ENCODE data around the gene MDFIC.

MDFIC gene

GRCh38 chr7:114944745-114945625, 23.1 kb downstream of the MDFIC start:
- Histone ChIP-seq H3K9me3 (ENCODE audit: control insufficient read depth in 2 of 2, low read length in 2 of 2) (no peaks in the 10 kb centered on the region), H3K36me3 (ENCODE audit: control insufficient read depth in 2 of 2, insufficient read depth in 2 of 2, low read length in 2 of 2) (peaks cover 2 to 3% of the 10 kb centered on the region in 2 donors), H3K27ac (ENCODE audit: low read depth in 2 of 2, low read length in 2 of 2) (peak overlapping the region; percentile 39 to 45), H3K9ac (ENCODE audit: low read depth in 1 of 2, low read length in 2 of 2) (peak overlapping the region in 1 of 2 donors; percentile 3), H3K4me1 (ENCODE audit: control insufficient read depth in 2 of 2, insufficient read depth in 2 of 2, low read length in 2 of 2) (no peaks in the 10 kb centered on the region), H3K27me3 (ENCODE audit: control insufficient read depth in 2 of 2, insufficient read depth in 2 of 2, low read length in 2 of 2) (no peaks in the 10 kb centered on the region), H3K4me3 (ENCODE audit: low read length in 2 of 2) (peak overlapping the region in 1 of 2 donors; percentile 43)

- Histone ChIP-seq H3K4me3 (ENCODE audit: low read length in 2 of 2) (no peak overlapping the region), H3K9me3 (ENCODE audit: control insufficient read depth in 2 of 2, low read length in 2 of 2) (no peaks in the 10 kb centered on the region), H3K9ac (ENCODE audit: low read depth in 1 of 2, low read length in 2 of 2) (no peak overlapping the region), H3K27me3 (ENCODE audit: control insufficient read depth in 2 of 2, insufficient read depth in 2 of 2, low read length in 2 of 2) (no peaks in the 10 kb centered on the region), H3K27ac (ENCODE audit: low read depth in 2 of 2, low read length in 2 of 2) (no peak overlapping the region), H3K36me3 (ENCODE audit: control insufficient read depth in 2 of 2, insufficient read depth in 2 of 2, low read length in 2 of 2) (peaks cover 2 to 3% of the 10 kb centered on the region in 2 donors), H3K4me1 (ENCODE audit: control insufficient read depth in 2 of 2, insufficient read depth in 2 of 2, low read length in 2 of 2) (no peaks in the 10 kb centered on the region)
Observed at GRCh38 chr7:114949231-114949630, 27.3 kb downstream of the MDFIC start.

- Histone ChIP-seq H3K27me3 (ENCODE audit: control insufficient read depth in 2 of 2, insufficient read depth in 2 of 2, low read length in 2 of 2) (no peaks in the 10 kb centered on the region), H3K36me3 (ENCODE audit: control insufficient read depth in 2 of 2, insufficient read depth in 2 of 2, low read length in 2 of 2) (peaks cover 0 to 1% of the 10 kb centered on the region in 2 donors), H3K4me3 (ENCODE audit: low read length in 2 of 2) (no peak overlapping the region), H3K9me3 (ENCODE audit: control insufficient read depth in 2 of 2, low read length in 2 of 2) (no peaks in the 10 kb centered on the region), H3K27ac (ENCODE audit: low read depth in 2 of 2, low read length in 2 of 2) (no peak overlapping the region), H3K4me1 (ENCODE audit: control insufficient read depth in 2 of 2, insufficient read depth in 2 of 2, low read length in 2 of 2) (no peaks in the 10 kb centered on the region), H3K9ac (ENCODE audit: low read depth in 1 of 2, low read length in 2 of 2) (no peak overlapping the region)
Observed at GRCh38 chr7:114952296-114952695, 30.4 kb downstream of the MDFIC start.

- Histone ChIP-seq H3K9me3 (ENCODE audit: control insufficient read depth in 2 of 2, low read length in 2 of 2) (no peaks in the 10 kb centered on the region), H3K4me3 (ENCODE audit: low read length in 2 of 2) (no peak overlapping the region), H3K27me3 (ENCODE audit: control insufficient read depth in 2 of 2, insufficient read depth in 2 of 2, low read length in 2 of 2) (no peaks in the 10 kb centered on the region), H3K4me1 (ENCODE audit: control insufficient read depth in 2 of 2, insufficient read depth in 2 of 2, low read length in 2 of 2) (no peaks in the 10 kb centered on the region), H3K36me3 (ENCODE audit: control insufficient read depth in 2 of 2, insufficient read depth in 2 of 2, low read length in 2 of 2) (no peaks in the 10 kb centered on the region), H3K27ac (ENCODE audit: low read depth in 2 of 2, low read length in 2 of 2) (no peak overlapping the region), H3K9ac (ENCODE audit: low read depth in 1 of 2, low read length in 2 of 2) (no peak overlapping the region)
Observed at GRCh38 chr7:114953724-114954123, 31.8 kb downstream of the MDFIC start.

GRCh38 chr7:114956702-114957101, 34.8 kb downstream of the MDFIC start:
- H3K9ac ChIP-seq (ENCODE audit: low read depth in 1 of 2, low read length in 2 of 2), result no peak overlapping the region
- H3K4me3 ChIP-seq (ENCODE audit: low read length in 2 of 2), result no peak overlapping the region
- no peaks in the 10 kb centered on the region for H3K9me3 ChIP-seq (ENCODE audit: control insufficient read depth in 2 of 2, low read length in 2 of 2)
- H3K4me1 ChIP-seq (ENCODE audit: control insufficient read depth in 2 of 2, insufficient read depth in 2 of 2, low read length in 2 of 2), result no peaks in the 10 kb centered on the region
- H3K27ac ChIP-seq (ENCODE audit: low read depth in 2 of 2, low read length in 2 of 2), result no peak overlapping the region
- no peaks in the 10 kb centered on the region for H3K36me3 ChIP-seq (ENCODE audit: control insufficient read depth in 2 of 2, insufficient read depth in 2 of 2, low read length in 2 of 2)
- H3K27me3 ChIP-seq (ENCODE audit: control insufficient read depth in 2 of 2, insufficient read depth in 2 of 2, low read length in 2 of 2), result no peaks in the 10 kb centered on the region

- Histone ChIP-seq H3K9me3 (ENCODE audit: control insufficient read depth in 2 of 2, low read length in 2 of 2) (no peaks in the 10 kb centered on the region), H3K9ac (ENCODE audit: low read depth in 1 of 2, low read length in 2 of 2) (no peak overlapping the region), H3K4me3 (ENCODE audit: low read length in 2 of 2) (no peak overlapping the region), H3K36me3 (ENCODE audit: control insufficient read depth in 2 of 2, insufficient read depth in 2 of 2, low read length in 2 of 2) (no peaks in the 10 kb centered on the region), H3K27me3 (ENCODE audit: control insufficient read depth in 2 of 2, insufficient read depth in 2 of 2, low read length in 2 of 2) (no peaks in the 10 kb centered on the region), H3K4me1 (ENCODE audit: control insufficient read depth in 2 of 2, insufficient read depth in 2 of 2, low read length in 2 of 2) (no peaks in the 10 kb centered on the region), H3K27ac (ENCODE audit: low read depth in 2 of 2, low read length in 2 of 2) (no peak overlapping the region)
Observed at GRCh38 chr7:114957444-114957843, 35.5 kb downstream of the MDFIC start.

GRCh38 chr7:114959931-114960330, 38.0 kb downstream of the MDFIC start:
- H3K27ac ChIP-seq (ENCODE audit: low read depth in 2 of 2, low read length in 2 of 2), result no peak overlapping the region
- no peaks in the 10 kb centered on the region for H3K27me3 ChIP-seq (ENCODE audit: control insufficient read depth in 2 of 2, insufficient read depth in 2 of 2, low read length in 2 of 2)
- H3K4me3 ChIP-seq (ENCODE audit: low read length in 2 of 2), result no peak overlapping the region
- no peak overlapping the region for H3K9ac ChIP-seq (ENCODE audit: low read depth in 1 of 2, low read length in 2 of 2)
- no peaks in the 10 kb centered on the region for H3K9me3 ChIP-seq (ENCODE audit: control insufficient read depth in 2 of 2, low read length in 2 of 2)
- no peaks in the 10 kb centered on the region for H3K4me1 ChIP-seq (ENCODE audit: control insufficient read depth in 2 of 2, insufficient read depth in 2 of 2, low read length in 2 of 2)
- H3K36me3 ChIP-seq (ENCODE audit: control insufficient read depth in 2 of 2, insufficient read depth in 2 of 2, low read length in 2 of 2), result no peaks in the 10 kb centered on the region

- Histone ChIP-seq H3K9ac (ENCODE audit: low read depth in 1 of 2, low read length in 2 of 2) (no peak overlapping the region), H3K9me3 (ENCODE audit: control insufficient read depth in 2 of 2, low read length in 2 of 2) (no peaks in the 10 kb centered on the region), H3K27me3 (ENCODE audit: control insufficient read depth in 2 of 2, insufficient read depth in 2 of 2, low read length in 2 of 2) (no peaks in the 10 kb centered on the region), H3K27ac (ENCODE audit: low read depth in 2 of 2, low read length in 2 of 2) (no peak overlapping the region), H3K36me3 (ENCODE audit: control insufficient read depth in 2 of 2, insufficient read depth in 2 of 2, low read length in 2 of 2) (no peaks in the 10 kb centered on the region), H3K4me3 (ENCODE audit: low read length in 2 of 2) (no peak overlapping the region), H3K4me1 (ENCODE audit: control insufficient read depth in 2 of 2, insufficient read depth in 2 of 2, low read length in 2 of 2) (no peaks in the 10 kb centered on the region)
Observed at GRCh38 chr7:114962441-114962840, 40.5 kb downstream of the MDFIC start.

- Histone ChIP-seq H3K36me3 (ENCODE audit: control insufficient read depth in 2 of 2, insufficient read depth in 2 of 2, low read length in 2 of 2) (no peaks in the 10 kb centered on the region), H3K27ac (ENCODE audit: low read depth in 2 of 2, low read length in 2 of 2) (no peak overlapping the region), H3K27me3 (ENCODE audit: control insufficient read depth in 2 of 2, insufficient read depth in 2 of 2, low read length in 2 of 2) (no peaks in the 10 kb centered on the region), H3K9me3 (ENCODE audit: control insufficient read depth in 2 of 2, low read length in 2 of 2) (no peaks in the 10 kb centered on the region), H3K4me3 (ENCODE audit: low read length in 2 of 2) (no peak overlapping the region), H3K4me1 (ENCODE audit: control insufficient read depth in 2 of 2, insufficient read depth in 2 of 2, low read length in 2 of 2) (no peaks in the 10 kb centered on the region), H3K9ac (ENCODE audit: low read depth in 1 of 2, low read length in 2 of 2) (no peak overlapping the region)
Observed at GRCh38 chr7:114966156-114966555, 44.3 kb downstream of the MDFIC start.

- H3K27ac ChIP-seq (ENCODE audit: low read depth in 2 of 2, low read length in 2 of 2), result no peak overlapping the region
- no peaks in the 10 kb centered on the region for H3K27me3 ChIP-seq (ENCODE audit: control insufficient read depth in 2 of 2, insufficient read depth in 2 of 2, low read length in 2 of 2)
- H3K9me3 ChIP-seq (ENCODE audit: control insufficient read depth in 2 of 2, low read length in 2 of 2), result no peaks in the 10 kb centered on the region
- no peaks in the 10 kb centered on the region for H3K4me1 ChIP-seq (ENCODE audit: control insufficient read depth in 2 of 2, insufficient read depth in 2 of 2, low read length in 2 of 2)
- H3K4me3 ChIP-seq (ENCODE audit: low read length in 2 of 2), result no peak overlapping the region
- H3K9ac ChIP-seq (ENCODE audit: low read depth in 1 of 2, low read length in 2 of 2), result no peak overlapping the region
- no peaks in the 10 kb centered on the region for H3K36me3 ChIP-seq (ENCODE audit: control insufficient read depth in 2 of 2, insufficient read depth in 2 of 2, low read length in 2 of 2)
Observed at GRCh38 chr7:114969096-114969495, 47.2 kb downstream of the MDFIC start.
